Erythroblast (primary cell): Measurements from ENCODE around the gene DUSP16.
"Not testable (repeated sequence)": the region's sequence is repeated elsewhere in the genome, so short reads cannot be mapped to it uniquely, and the experiment has no call there.

Source experiments
- DNase-seq, 2 experiments: peaks; one replicate each; lab custom pipeline; 2025; lab: John Stamatoyannopoulos, UW
- GATA1 ChIP-seq: IDR thresholded peaks from 2 replicates; pipeline ENCODE4 v1.6.1; 2011; ENCODE audit warnings: low read depth, mild to moderate bottlenecking, control low read depth, low read length, moderate library complexity
- POLR2A ChIP-seq: IDR thresholded peaks from 2 replicates; pipeline ENCODE4 v1.6.1; 2011; ENCODE audit warnings: mild to moderate bottlenecking, low read length

DUSP16 gene

GRCh38 chr12:12474931-12475795 lies 87.5 kb downstream of the DUSP16 start:
- TF ChIP-seq GATA1, result no peak
- no peak for TF ChIP-seq POLR2A
- peak in 1 of 2 experiments; percentile 17 for DNase-seq

- no peak for DNase-seq
- TF ChIP-seq GATA1, result no peak
- no peak for TF ChIP-seq POLR2A
Measured at GRCh38 chr12:12474471-12474928, 88.2 kb downstream of the DUSP16 start.

GRCh38 chr12:12473223-12473622 lies 89.4 kb downstream of the DUSP16 start:
- TF ChIP-seq GATA1, result no peak
- no peak for TF ChIP-seq POLR2A
- no peak for DNase-seq

- not testable (repeated sequence) for DNase-seq
Measured at GRCh38 chr12:12471982-12472961, 90.4 kb downstream of the DUSP16 start.

GRCh38 chr12:12470751-12471306 lies 91.8 kb downstream of the DUSP16 start:
- no peak for TF ChIP-seq GATA1
- no peak for TF ChIP-seq POLR2A
- DNase-seq, result no peak

- DNase-seq, result no peak
- TF ChIP-seq POLR2A, result no peak
- no peak for TF ChIP-seq GATA1
Measured at GRCh38 chr12:12469386-12469785, 93.3 kb downstream of the DUSP16 start.

- DNase-seq, result no peak
- TF ChIP-seq POLR2A (no peak), GATA1 (no peak)
Measured at GRCh38 chr12:12468575-12468974, 94.1 kb downstream of the DUSP16 start.

GRCh38 chr12:12467688-12468261 lies 94.9 kb downstream of the DUSP16 start:
- no peak for DNase-seq
- TF ChIP-seq POLR2A, result no peak
- no peak for TF ChIP-seq GATA1

GRCh38 chr12:12467264-12467663 lies 95.4 kb downstream of the DUSP16 start:
- DNase-seq, result no peak
- TF ChIP-seq GATA1, result no peak

- TF ChIP-seq POLR2A (no peak), GATA1 (no peak)
- DNase-seq, result no peak
Measured at GRCh38 chr12:12466157-12466556, 96.5 kb downstream of the DUSP16 start.

- DNase-seq, result no peak
- TF ChIP-seq POLR2A, result no peak
- TF ChIP-seq GATA1, result no peak
Measured at GRCh38 chr12:12465522-12465921, 97.1 kb downstream of the DUSP16 start.

GRCh38 chr12:12461923-12462315 lies 100.7 kb downstream of the DUSP16 start:
- no peak for DNase-seq
- TF ChIP-seq POLR2A, result no peak
- no peak for TF ChIP-seq GATA1

- TF ChIP-seq POLR2A (no peak), GATA1 (no peak)
- no peak for DNase-seq
Measured at GRCh38 chr12:12460935-12461922, 101.4 kb downstream of the DUSP16 start.
